Adipose tissue (tissue), 3 donors: ENCODE data around the gene TPM2. TPM values are rescaled to one million over a fixed set of nuclear protein-coding genes. Genes with fewer than 3 reads are reported as not detected.
A peak's percentile ranks its signal among the peaks of the same experiment; 100 is the strongest.

Experiments
- H3K27ac ChIP-seq: one replicate; pipeline ENCODE4 v1.5.1; 2013; ENCODE audit warnings: low read depth, low read length
- WGBS, 3 donors: extraction: QIAGEN DNeasy Blood & Tissue Kit; methylation state at CpG; one replicate each; pipeline ENCODE4 v1.1.7; 2013; 5-methylcytosine and 5-hydroxymethylcytosine counted together
- polyA plus RNA-seq, 3 donors: library from polyadenylated mRNA; stranded (reverse); fragments of 200-250 nt; gene quantifications; one replicate each; pipeline ENCODE4 v1.2.3, GENCODE V29; 2013
- donor health status: healthy with polysubstance abuse.
- donor health status: Bipolar disorder and iron deficiency.
- donor health status: healthy.

TPM2 gene
- 100 to 1,000 TPM in 2 of 3 donors, 10 to 100 TPM in 1; 59.0 to 552 (median 253) TPM for polyA plus RNA-seq

GRCh38 chr9:35689542-35690293 lies at the start of gene TPM2:
Gene TPM2, minus strand, starts transcription at chr9:35689925. Its CDS starts 108 bp downstream, at chr9:35689817.
- 26 to 50% (median 26%) methylated on average over 42 to 61 of the region's 61 CpGs for WGBS, 3 donors
- H3K27ac ChIP-seq, result peak within 1 kb of the TSS; percentile 13

DNA sequence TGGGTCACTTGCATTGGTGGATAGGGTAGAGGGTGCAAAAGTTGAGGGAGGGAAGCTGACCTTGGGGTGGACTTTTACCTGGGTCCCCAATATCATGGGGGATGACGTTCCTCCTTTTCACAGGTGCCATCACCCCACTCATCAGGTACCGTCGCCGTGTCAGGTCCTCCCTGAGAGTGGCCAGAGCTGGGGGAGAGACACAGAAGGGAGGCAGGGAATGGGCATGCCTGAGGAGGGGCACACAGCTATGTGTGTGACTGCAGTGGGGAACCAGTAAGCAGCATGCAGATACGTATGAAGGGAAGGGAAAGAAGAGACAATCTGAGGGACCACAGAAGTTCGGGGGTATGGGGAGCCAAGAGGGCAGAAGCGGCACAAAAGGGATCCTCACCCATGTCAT lies 49.2 kb upstream of the TPM2 start:
- H3K27ac ChIP-seq, result no peak overlapping the region
- 90 to 94% (median 91%) methylated on average over 7 of the region's 7 CpGs for WGBS, 3 donors

DNA sequence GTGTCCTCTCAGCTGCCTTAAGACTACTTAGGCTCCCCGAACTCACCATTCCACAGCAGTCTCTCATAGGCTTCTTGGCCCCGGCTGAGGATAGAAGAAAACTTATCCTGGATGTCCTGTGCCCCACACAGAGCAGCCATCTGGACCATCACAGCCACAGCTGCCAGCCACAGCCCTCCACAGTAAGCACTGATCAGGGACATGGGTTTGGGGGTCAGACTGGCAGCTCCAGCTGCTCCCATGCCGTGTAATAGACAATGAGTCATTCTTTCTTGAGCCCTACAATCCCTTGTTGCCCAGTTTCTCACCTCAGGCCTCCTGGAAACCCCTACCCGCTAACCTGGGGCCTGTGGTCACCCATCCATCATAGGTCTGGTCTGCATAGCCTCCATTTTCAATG lies 48.5 kb upstream of the TPM2 start:
- no peak overlapping the region for H3K27ac ChIP-seq
- 77 to 89% (median 84%) methylated on average over 4 of the region's 4 CpGs for WGBS, 3 donors

- H3K27ac ChIP-seq, result no peak overlapping the region
These were observed 47.4 kb upstream of the TPM2 start for GRCh38 chr9:35737143-35737542.

GRCh38 chr9:35736201-35736633 lies 46.5 kb upstream of the TPM2 start:
- H3K27ac ChIP-seq, result no peak overlapping the region
- 43 to 49% (median 44%) methylated on average over 5 of the region's 5 CpGs for WGBS, 3 donors

More at GRCh38 chr9:35737143-35737542, 47.4 kb upstream of the TPM2 start:
- WGBS, 3 donors, result 74 to 78% (median 77%) methylated on average over 7 of the region's 7 CpGs

DNA sequence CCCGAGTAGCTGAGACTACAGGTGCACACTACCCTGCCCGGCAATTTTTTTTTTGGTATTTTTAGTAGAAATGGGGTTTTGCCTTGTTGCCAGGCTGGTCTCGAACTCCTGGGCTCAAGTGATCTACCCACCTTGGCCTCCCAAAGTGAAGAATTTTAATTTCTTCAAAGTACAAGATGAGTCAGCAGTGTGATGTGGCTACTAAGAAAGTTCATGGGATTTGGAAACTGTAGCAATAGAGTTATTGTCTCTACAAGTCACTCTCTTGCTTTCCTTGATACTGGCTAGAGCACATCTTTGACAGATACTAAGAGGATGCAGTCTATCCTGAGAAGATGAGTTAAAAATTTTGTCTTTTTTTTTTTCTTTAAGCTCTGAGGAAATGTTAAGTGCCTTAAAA lies 44.4 kb upstream of the TPM2 start:
- 88 to 98% (median 95%) methylated on average over 3 of the region's 3 CpGs for WGBS, 3 donors
- no peak overlapping the region for H3K27ac ChIP-seq

DNA sequence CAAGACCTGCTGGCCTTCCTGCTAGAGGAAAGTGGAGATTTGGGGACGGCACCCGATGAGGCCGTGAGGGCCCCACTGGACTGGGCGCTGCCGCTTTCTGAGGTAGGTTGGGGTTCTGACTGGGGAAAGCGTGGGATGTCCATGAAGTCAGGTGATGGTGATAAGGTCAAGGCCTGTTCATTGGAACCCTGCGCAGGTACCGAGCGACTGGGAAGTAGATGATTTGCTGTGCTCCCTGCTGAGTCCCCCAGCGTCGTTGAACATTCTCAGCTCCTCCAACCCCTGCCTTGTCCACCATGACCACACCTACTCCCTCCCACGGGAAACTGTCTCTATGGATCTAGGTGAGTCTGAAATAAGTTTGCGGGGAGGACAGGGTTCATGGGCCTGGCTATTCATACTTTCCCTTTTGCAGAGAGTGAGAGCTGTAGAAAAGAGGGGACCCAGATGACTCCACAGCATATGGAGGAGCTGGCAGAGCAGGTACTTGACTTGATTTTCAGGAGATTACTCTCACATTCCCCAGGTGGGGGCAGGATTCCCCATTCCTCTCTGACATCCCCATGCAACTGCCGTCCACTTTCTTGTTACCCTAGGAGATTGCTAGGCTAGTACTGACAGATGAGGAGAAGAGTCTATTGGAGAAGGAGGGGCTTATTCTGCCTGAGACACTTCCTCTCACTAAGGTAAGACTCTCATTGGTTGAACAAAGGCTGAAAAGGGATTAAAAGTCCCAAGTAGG lies 43.2 kb upstream of the TPM2 start:
- H3K27ac ChIP-seq, result peak overlapping the region; percentile 100
- WGBS, 3 donors, result 1 to 3% (median 1%) methylated on average over 14 of the region's 14 CpGs

GRCh38 chr9:35732185-35732799 lies 42.6 kb upstream of the TPM2 start, which contains the start of the genes CREB3 and TLN1:
Gene CREB3, plus strand, starts transcription at chr9:35732666. Its CDS starts 107 bp downstream, at chr9:35732773.
Gene TLN1, minus strand, starts transcription at chr9:35732195. Its CDS starts 6,501 bp downstream, at chr9:35725694.
- WGBS, 3 donors, result 0% methylated on average over 43 to 49 of the region's 49 CpGs

GRCh38 chr9:35731415-35732184 lies 41.9 kb upstream of the TPM2 start:
- WGBS, 3 donors, result 1% methylated on average over 36 to 47 of the region's 47 CpGs
- H3K27ac ChIP-seq, result peak overlapping the region; percentile 100

More at GRCh38 chr9:35732185-35732799, 42.6 kb upstream of the TPM2 start, which contains the start of the genes CREB3 and TLN1:
- H3K27ac ChIP-seq, result peak within 1 kb of the TSS; percentile 100

DNA sequence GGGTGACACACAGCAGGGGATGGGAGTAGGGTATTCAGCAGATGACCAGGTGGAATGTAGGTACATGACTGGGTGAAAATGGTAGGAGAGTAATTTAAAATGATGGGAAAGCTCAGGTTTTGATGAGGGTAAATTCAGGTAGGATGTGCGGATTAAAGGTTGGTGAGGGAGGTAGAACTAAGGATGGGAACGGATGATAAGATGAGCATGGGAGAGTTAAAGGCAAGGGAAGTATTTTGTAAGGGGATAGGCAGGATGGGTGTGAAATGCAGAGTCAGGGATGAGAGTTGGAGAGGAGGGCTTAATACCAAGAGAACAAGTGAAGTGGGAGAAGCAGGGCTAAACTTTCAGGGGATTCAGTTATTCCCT lies 40.7 kb upstream of the TPM2 start:
- WGBS, 3 donors, result 64 to 82% (median 73%) methylated on average over 2 of the region's 2 CpGs
- peak overlapping the region; percentile 51 for H3K27ac ChIP-seq

GRCh38 chr9:35729700-35730485 lies 40.2 kb upstream of the TPM2 start:
- WGBS, 3 donors, result 10 to 41% (median 14%) methylated on average over 6 of the region's 6 CpGs
- peak overlapping the region; percentile 51 for H3K27ac ChIP-seq

DNA sequence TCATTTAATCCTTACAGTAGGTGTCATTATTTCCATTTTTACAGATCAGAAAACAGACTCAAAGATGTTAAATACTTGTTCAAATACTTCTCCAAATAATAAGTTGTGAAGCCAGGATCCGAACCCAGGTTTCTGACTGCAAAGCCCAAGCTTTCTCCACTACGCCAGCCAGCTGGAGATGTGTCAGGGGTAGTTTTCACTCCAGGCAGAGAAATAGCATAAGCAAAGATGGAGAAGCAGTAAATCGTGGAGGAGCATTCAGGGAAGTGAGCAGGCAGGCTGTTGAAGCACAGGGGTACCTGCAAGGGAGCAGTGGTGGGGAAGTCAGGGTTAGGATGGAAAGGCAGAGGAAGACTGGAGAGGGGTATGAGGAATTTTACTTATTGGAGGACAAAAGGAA lies 39.4 kb upstream of the TPM2 start:
- no peak overlapping the region for H3K27ac ChIP-seq
- 53 to 84% (median 53%) methylated on average over 3 of the region's 3 CpGs for WGBS, 3 donors

- 7 to 19% (median 11%) methylated on average over 9 to 10 of the region's 10 CpGs for WGBS, 3 donors
- H3K27ac ChIP-seq, result peak overlapping the region; percentile 40
These were observed 38.6 kb upstream of the TPM2 start for GRCh38 chr9:35728041-35728971.

DNA sequence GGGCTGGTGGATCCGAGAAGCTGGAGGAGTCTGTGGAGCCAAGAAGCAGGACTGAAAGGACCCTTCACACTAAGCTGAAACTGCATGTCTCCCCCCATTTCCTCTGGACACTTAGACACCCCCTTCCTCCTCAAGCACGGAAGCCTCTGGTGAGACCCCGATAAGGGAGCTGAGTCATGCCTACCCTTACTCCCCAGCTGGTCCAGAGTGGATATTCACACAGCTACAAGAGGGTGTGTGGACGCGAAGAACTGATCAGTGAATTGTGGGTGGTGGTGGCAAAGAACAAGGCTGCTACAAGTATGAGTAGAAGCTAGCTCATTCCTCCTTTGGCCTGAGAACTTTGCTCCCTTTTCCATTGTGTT lies 37.9 kb upstream of the TPM2 start:
- no peak overlapping the region for H3K27ac ChIP-seq
- WGBS, 3 donors, result 16 to 70% (median 16%) methylated on average over 5 of the region's 5 CpGs

DNA sequence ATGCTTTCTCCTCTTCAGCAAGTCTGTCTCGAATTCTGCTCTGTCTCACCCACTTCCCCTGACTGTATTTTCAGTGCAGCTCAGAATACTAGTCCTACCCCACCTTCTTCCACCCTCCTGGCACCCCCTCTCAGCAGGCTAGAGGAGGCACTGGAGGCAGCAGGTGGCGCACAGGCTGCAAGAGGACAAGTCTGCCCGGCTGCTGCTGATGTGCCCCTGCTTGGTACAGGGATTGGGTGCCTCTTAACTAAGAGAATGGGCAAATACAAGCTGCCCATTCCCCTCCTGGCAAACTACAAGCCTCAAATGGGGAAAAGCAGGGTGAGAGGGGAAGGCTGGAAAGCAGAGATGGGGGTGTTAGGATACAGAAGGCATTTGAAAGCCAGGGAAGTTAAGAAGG lies 37.2 kb upstream of the TPM2 start:
- WGBS, 3 donors, result 37 to 66% (median 39%) methylated on average over 3 of the region's 3 CpGs

GRCh38 chr9:35725362-35725761 lies 35.6 kb upstream of the TPM2 start:
- 88 to 94% (median 91%) methylated on average over 11 of the region's 11 CpGs for WGBS, 3 donors
- H3K27ac ChIP-seq, result no peak overlapping the region

More for the DNA sequence above, 37.2 kb upstream of the TPM2 start:
- no peak overlapping the region for H3K27ac ChIP-seq
